ENCODE data around the gene SARNP.

SARNP gene

DNA sequence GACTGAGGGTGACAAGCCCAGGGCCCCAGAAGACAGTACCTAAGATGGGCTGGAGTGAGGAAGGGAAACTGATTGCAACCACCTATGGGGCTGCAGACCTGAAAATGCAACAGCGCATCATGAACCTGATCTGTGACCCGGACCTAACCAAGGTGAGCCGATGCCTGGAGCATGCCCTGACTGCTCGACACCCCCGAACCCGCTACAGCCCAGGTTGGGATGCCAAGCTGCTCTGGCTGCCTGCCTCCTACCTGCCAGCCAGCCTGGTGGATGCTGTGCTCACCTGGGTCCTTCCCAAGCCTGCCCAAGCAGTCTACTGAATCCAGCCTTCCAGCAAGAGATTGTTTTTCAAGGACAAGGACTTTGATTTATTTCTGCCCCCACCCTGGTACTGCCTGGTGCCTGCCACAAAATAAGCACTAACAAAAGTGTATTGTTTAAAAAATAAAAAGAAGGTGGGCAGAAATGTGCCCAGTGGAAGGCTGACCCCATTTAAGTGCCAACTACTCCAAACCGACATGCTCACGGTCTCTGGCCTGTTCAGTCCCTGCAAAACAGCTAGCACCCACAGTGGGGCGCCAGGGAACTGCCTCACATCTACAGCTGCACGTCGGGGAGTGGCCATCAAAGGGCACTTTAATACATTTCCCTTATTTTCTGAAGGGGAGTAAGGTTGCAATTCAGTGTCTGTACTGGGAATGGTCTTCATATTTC, 93.1 kb downstream of the SARNP start:
- ChIA-PET POLR2A (ENCODE audit: low non-redundant PET) (interaction anchor here (0.6 kb wide), 1 partner anchor 44 kb away, joined by 3 read pairs; no protein-coding TSS in a partner anchor), CTCF (interaction anchor here (0.6 to 1.3 kb wide), 3 partner anchors 13 to 420 kb away, joined by 3 to 11 read pairs (median 3); no protein-coding TSS in a partner anchor)
- peak overlapping the region; percentile 99 for H3K27ac ChIP-seq
- DNase-seq (ENCODE audit: low spot score) = no peak
- peak; percentile 73 for TF ChIP-seq CTCF (conservative IDR thresholded peaks at IDR 0.05; ENCODE audit: low read depth)

GRCh38 chr12:55723516-55724225, 93.9 kb downstream of the SARNP start:
- ChIA-PET CTCF (interaction anchor here (0.6 kb wide), 2 partner anchors 13 to 17 kb away, joined by 3 to 4 read pairs; no protein-coding TSS in a partner anchor), POLR2A (ENCODE audit: low non-redundant PET) (no interaction called here)
- no peak for TF ChIP-seq CTCF (conservative IDR thresholded peaks at IDR 0.05; ENCODE audit: low read depth)
- peak overlapping the region; percentile 99 for H3K27ac ChIP-seq
- no peak for DNase-seq (ENCODE audit: low spot score)

DNA sequence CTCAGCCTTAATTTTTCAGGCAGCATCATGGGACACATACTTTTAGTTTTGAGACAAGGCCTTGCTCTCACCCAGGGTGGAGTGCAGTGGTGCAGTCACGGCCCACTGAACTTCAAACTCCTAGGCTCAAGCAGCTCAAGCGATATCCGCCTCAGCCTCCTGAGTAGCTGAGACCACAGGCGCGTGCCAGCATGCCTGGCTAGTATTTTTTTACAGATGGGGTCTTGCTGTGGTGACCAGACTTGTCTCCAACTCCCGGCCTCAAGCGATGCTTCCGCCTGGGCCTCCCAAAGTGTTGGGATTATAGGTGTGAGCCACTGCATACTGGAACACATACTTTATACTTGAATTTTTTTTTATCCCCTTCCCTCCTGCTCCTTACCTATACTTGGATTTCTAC, 94.6 kb downstream of the SARNP start:
- no peak for DNase-seq (ENCODE audit: low spot score)
- ChIA-PET POLR2A (ENCODE audit: low non-redundant PET) (interaction anchor here (0.7 kb wide), 1 partner anchor 23 kb away, joined by 4 read pairs; no protein-coding TSS in a partner anchor), CTCF (interaction anchor here (0.6 kb wide), 1 partner anchor 18 kb away, joined by 4 read pairs; no protein-coding TSS in a partner anchor)
- no peak for TF ChIP-seq CTCF (conservative IDR thresholded peaks at IDR 0.05; ENCODE audit: low read depth)
- H3K27ac ChIP-seq = peak overlapping the region; percentile 99

DNA sequence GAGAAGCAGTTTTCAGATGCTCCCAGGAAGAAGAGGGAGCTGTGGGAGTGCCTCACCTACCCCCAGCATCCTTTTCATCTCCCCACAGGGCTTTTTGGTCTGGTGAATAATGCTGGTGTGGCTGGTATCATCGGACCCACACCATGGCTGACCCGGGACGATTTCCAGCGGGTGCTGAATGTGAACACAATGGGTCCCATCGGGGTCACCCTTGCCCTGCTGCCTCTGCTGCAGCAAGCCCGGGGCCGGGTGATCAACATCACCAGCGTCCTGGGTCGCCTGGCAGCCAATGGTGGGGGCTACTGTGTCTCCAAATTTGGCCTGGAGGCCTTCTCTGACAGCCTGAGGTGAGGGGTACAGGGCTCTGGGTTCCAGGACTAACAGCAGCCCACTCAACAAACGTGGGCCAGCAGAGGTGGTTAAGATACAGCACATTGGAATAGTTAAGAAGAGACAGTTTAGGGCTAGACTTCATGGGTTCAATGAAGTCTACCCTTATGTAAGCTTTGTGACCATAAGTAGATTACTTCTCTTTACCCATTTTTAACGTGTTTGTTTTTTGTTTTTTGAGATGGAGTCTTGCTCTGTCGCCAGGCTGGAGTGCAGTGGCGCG, 95.8 kb downstream of the SARNP start:
- TF ChIP-seq CTCF (conservative IDR thresholded peaks at IDR 0.05; ENCODE audit: low read depth) = no peak
- H3K27ac ChIP-seq = peak overlapping the region; percentile 99
- ChIA-PET CTCF (interaction anchor here (1.0 to 2.2 kb wide), 5 partner anchors 15 to 77 kb away, joined by 3 to 5 read pairs (median 4); no protein-coding TSS in a partner anchor), POLR2A (ENCODE audit: low non-redundant PET) (no interaction called here)
- DNase-seq (ENCODE audit: low spot score) = no peak

- POLR2A ChIA-PET (ENCODE audit: low non-redundant PET) = no interaction called here
- peak; percentile 65 for DNase-seq (ENCODE audit: low spot score)
- CTCF ChIA-PET = interaction anchor here (0.6 to 2.2 kb wide), 8 partner anchors 16 to 801 kb away, joined by 3 to 5 read pairs (median 4); a partner anchor contains a TSS
- TF ChIP-seq CTCF (conservative IDR thresholded peaks at IDR 0.05; ENCODE audit: low read depth) = peak; percentile 60
- peak overlapping the region; percentile 99 for H3K27ac ChIP-seq
These were observed 96.6 kb downstream of the SARNP start for GRCh38 chr12:55720894-55721444.

Measured in RWPE1 (cell line).